Measurements from ENCODE around the gene DAB1.
"Not testable (repeated sequence)": the region's sequence is repeated elsewhere in the genome, so short reads cannot be mapped to it uniquely, and the experiment has no call there.

Gene DAB1

DNA sequence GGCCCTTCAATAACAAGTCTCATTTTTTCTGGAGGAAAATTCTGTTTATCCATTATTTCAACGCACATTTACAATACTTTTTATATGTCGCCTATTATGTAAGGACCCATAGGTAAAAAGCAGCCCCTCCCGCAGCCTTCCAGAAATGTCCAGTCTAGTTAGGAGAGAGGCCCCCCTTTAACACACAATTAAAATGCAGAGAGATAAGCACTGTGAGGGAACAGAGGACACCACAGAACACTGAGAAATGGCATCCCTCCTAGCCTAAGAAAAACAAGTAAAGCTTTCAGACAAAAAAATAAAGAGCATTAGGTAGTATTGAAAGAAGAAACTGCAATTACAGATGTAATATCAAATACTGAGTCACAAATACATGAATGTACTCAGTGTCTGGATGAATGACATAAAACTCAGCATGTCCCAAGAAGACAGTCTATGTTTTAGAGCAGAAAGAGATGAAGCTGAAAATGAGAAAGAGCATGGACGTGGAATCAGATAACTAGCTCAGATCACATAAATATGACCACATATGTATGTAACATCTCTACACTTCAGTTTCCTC lies 62.9 kb downstream of the DAB1 start:
- DNase-seq (ENCODE audit: low spot score): no peak

DNA sequence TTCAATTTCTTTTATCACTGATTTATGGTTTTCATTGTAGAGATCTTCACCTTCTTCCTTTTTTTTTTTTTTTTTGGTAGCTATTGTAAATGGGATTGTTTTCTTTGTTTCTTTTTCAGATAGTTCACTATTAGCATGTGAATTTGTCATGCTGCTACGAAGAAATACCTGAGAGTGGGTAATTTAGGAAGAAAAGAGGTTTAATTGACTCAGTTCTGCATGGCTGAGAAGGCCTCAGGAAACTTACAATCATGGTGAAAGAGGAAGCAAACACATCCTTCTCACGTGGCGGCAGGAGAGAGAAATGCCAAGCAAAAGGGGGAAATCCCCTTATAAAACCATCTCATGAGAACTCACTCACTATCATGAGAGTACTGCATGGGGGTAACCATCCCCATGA lies 66.4 kb downstream of the DAB1 start:
- no peak for DNase-seq (ENCODE audit: low spot score)

GRCh38 chr1:57353654-57354053 lies 70.2 kb downstream of the DAB1 start:
- no peak for DNase-seq (ENCODE audit: low spot score)

DNA sequence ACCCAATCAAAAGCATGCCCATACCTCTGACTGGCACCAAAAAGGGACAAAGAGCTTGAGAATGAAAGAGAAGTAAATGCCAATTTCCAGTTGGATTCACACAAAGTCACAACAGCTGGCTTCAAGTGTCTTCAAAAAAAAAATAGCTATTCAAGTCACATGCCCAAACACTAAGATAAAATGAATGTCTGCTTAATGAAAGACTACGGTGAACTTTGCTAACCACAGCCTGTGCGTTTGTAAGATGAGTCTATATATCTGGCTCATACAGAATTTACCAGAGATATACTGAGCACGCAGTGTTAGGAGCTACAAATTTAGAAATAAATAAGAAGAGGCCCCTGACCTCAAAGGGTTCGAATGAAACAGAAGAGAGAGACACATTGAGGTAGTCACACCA lies 73.2 kb downstream of the DAB1 start:
- no peak for DNase-seq (ENCODE audit: low spot score)

DNA sequence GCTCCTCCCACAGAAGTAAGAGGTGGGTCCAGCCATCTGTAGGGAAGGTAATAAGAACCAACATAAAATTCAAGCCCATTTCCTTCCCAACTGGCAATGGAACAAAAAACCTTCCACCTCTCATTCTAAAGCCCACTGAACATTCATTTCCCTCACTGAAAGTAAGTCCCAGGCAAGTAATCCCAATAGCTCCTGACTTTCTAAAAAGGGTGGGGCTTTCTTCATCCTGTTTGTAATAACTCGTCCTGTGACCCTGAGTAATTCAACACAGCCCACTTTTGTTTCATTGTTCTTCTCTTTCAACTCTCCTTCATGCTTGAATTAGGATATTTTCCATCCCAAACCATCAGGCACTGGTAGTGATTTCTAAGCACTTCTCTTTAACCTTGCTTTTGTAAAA lies 74.9 kb downstream of the DAB1 start:
- DNase-seq (ENCODE audit: low spot score): no peak

DNA sequence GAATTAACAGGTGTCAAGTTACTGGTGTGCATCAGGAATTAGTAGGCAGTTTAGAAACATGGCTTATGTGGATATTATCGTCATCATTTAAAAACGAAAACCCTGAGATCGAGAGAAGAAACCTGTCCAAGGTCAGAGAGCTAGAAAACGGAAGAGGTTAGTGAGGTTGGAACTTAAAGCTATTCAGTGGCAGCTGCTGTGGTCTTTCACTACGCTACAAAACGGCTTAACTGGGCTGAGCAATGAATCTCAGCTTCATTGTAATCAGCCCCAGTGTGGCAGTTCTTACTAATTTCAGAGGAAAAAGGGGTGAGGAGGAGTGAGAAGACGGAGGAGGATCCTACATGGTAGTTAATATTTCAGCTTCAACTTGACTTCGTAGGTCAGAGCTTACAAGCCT lies 77.9 kb downstream of the DAB1 start:
- DNase-seq (ENCODE audit: low spot score): no peak

DNA sequence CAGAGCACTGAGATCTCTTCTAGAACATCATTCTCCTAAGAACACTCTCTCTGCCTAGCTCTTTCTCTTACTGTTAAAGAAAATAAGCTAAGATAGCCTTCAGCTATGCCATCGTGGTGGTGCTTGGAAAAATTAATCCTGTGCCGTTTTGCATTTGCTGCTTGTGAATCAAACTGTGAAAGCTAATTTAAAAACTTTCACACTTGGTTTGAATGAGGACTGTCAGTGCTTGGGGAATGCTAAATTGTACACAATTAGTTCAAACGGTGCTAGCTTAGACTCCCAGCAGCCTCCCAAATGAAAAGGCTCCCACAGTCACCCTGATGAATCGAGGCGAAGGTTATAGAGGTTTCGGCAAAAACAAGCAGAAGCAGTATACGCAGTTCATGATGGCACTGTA lies 79.6 kb downstream of the DAB1 start:
- DNase-seq (ENCODE audit: low spot score): no peak

GRCh38 chr1:57343298-57343915 lies 80.5 kb downstream of the DAB1 start:
- DNase-seq (ENCODE audit: low spot score): not testable (repeated sequence)

GRCh38 chr1:57341721-57342120 lies 82.1 kb downstream of the DAB1 start:
- no peak for DNase-seq (ENCODE audit: low spot score)

- DNase-seq (ENCODE audit: low spot score): no peak
These were observed 83.4 kb downstream of the DAB1 start for GRCh38 chr1:57340334-57341070.

GRCh38 chr1:57337623-57338022 lies 86.2 kb downstream of the DAB1 start:
- no peak for DNase-seq (ENCODE audit: low spot score)

DNA sequence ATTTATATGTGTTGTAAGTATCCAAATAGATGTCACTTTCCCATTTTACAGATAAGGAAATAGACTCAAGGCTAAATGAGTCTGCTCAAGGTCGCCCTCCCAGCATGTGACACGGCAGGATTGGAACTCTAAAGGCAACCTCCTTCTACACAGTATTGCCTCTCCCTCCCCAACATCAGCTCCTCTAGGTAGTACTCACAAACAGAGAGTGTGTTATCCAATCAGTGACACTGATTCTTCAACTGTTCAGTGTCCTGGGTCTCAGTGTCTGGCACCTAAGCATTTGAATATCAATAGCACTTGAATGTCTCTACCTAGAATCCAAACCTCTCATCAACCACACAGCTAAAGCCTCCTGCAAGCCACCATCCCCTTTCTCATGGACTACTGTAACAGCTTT lies 87.1 kb downstream of the DAB1 start:
- no peak for DNase-seq (ENCODE audit: low spot score)

DNA sequence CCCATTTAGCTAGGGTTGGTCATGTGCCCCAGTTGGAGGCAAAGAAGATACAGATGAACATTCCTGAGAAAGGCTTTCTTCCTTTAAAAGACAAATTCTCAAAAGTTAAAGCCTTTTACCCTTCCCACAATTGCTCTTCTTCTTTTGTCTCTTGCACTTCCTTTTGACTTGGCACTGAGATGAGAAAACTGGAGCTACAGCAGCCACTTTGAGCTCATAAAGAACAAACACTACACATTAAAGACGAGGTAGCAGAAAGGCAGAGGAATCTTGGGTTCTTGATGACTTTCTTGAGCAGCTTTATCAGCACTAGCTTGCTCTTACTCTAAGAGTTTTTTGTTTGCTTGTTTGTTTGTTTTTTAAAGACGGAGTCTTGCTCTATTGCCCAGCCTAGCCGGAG lies 92.2 kb downstream of the DAB1 start:
- no peak for DNase-seq (ENCODE audit: low spot score)

GRCh38 chr1:57329937-57330336 lies 93.9 kb downstream of the DAB1 start:
- no peak for DNase-seq (ENCODE audit: low spot score)

DNA sequence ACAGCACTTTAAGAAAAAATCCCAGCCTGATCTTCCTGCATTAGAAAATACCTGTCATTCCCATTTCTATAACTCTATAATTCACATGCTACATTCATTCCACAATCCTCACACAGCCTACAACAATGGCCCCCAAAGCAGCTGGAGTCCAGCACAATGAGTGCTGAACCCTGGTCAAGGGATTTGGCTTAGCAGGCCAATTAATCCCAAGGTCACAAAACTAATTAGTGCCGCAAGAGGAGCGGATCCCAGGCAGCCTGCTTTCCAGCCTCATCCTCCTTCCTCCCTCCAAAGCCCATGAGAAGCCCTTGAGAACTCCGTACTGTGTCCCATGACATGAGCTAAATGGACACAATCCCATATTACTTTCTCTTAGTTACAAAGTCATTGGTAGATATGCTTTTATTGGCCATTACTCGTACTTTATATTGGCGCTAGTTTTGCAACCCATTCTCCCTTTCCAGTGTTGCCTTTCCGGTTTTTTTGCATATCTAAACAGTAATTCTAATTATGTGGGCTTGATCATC lies 94.8 kb downstream of the DAB1 start:
- no peak for DNase-seq (ENCODE audit: low spot score)

DNA sequence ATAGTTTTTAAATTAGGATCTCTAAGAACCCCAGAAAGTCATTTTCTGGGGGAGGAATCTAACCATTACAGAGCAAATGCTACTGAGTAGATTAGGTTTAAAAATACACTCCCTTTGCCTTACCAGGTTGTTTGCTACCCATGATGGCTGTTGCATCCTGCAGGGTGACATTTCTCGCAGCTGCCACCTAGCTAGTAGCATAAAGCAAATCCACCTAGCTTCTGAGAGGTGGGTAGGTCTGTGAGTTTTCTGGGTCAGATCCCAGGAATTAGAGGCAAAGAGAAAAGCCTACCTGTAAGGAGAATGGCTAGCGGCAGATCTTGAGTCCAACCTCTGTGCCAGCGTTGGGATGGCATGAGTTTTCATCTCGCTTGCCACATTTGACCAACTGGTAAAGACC lies 95.9 kb downstream of the DAB1 start:
- no peak for DNase-seq (ENCODE audit: low spot score)

GRCh38 chr1:57327336-57327735 lies 96.5 kb downstream of the DAB1 start:
- no peak for DNase-seq (ENCODE audit: low spot score)

DNA sequence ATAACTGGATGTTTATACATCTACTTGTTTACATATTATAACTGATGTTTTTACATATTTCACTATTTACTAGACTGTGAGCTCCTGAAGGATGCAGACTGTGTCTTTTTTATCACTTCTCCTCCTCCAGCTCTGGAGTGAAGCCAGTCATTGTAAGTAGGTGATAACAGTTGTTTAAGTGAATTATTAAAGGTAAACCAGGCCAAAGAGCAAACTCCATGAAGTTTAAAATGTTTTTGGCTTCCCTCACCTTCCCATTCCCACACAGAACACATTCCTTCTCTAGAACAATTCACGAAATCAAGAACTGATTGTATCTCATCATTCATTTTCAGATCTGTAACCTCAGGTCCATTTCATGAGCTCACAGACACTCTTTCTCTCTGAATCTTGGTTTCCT lies 98.3 kb downstream of the DAB1 start:
- DNase-seq (ENCODE audit: low spot score): no peak

- DNase-seq (ENCODE audit: low spot score): no peak
These were observed 98.7 kb downstream of the DAB1 start for GRCh38 chr1:57325117-57325516.

DNA sequence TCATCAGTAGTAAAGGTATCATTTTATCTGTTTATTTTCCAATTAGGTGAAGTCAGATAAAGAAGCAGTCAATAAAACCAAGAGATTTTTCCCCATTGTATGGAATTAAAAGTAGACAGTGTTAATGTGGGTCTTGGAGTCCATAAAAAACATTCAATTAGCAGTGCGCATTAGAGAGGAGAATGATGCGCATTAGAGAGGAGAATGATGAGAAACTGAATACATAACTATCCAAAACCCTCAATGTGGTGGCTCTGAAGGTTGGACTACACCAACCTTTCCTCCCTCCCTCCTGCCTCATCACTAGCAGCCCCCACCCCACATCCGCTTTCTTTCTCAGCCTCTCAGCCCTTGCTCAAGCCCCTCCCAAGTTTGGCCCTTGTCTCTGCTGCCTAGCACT lies 99.5 kb downstream of the DAB1 start:
- DNase-seq (ENCODE audit: low spot score): no peak

DNA sequence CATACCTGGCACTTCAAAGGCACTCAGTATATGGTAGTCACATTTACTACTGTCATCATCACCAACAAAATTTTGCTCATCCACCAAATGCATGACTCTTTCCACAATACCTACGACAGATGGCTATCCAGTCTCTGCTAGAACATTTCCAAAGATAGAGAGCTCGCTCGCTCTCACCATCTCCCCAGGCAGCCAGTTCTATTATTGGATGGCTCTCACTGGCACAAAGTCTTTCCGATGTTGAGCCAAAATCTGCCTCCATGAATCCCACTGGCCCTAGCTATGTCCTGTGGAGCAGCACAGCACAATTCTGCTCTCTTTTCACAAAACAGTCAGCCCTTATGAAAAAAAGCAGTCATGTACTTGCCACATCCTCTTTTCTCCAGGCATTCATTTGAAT lies 102.1 kb downstream of the DAB1 start:
- no peak for DNase-seq (ENCODE audit: low spot score)

- DNase-seq (ENCODE audit: low spot score): no peak
These were observed 104.1 kb downstream of the DAB1 start for GRCh38 chr1:57319791-57320190.

DNA sequence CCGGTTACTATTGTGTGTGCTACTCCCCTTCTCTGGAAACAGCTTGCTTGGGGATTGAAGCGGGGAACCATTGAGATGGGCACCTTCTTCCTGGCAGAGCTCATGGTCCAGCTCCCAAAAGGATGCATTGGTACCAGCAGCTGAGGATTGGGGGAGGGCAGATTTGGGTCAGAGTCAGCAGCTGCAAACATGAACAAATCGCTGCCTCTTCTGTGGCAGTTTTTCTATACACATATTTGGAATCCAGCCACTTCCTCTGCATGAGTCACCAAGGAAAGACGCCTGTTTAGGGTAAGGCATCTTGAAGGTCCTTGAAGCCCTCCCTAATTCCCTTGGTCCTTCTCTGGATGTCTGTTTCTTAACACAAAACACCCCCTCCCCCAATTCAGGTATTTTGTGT lies 104.7 kb downstream of the DAB1 start:
- DNase-seq (ENCODE audit: low spot score): no peak

GRCh38 chr1:57316861-57317260 lies 107.0 kb downstream of the DAB1 start:
- DNase-seq (ENCODE audit: low spot score): no peak
